MCF 10A (cell line): ENCODE data around the gene DYNLT1. TPM values are rescaled to one million over a fixed set of nuclear protein-coding genes. Genes with fewer than 3 reads are reported as not detected.
A peak's percentile ranks its signal among the peaks of the same experiment; 100 is the strongest.

ENCODE experiments used
- BruUV-seq: library from RNA; stranded (reverse); fragments of 400-500 nt; replicated peaks from 2 replicates; lab custom pipeline; 2021; lab: Mats Ljungman, UMichigan
- CTCF ChIA-PET: fragments of 300-600 bp; sonication (Branson Sonifier 250); formaldehyde crosslinking; extraction: SDS; loops from one replicate; lab custom pipeline; 2021; ENCODE audit warnings: antibody characterized with exemption, inconsistent platforms; lab: Yijun Ruan, JAX
- POLR2A ChIA-PET: fragments of 300-600, 350-650 bp; sonication (Branson Sonifier 250); formaldehyde crosslinking; extraction: SDS; loops from one replicate; lab custom pipeline; 2020; ENCODE audit warnings: antibody characterized with exemption, inconsistent platforms; lab: Yijun Ruan, JAX
- DNase-seq: peaks from one replicate; pipeline ENCODE4 v3.0.0-alpha.2; 2018; ENCODE audit not compliant: unreplicated experiment
- H3K27ac Mint-ChIP-seq: one replicate; pipeline ENCODE4 v1.8.0; 2022; ENCODE audit warnings: mild to moderate bottlenecking, low read depth, mixed read lengths; ENCODE audit not compliant: unreplicated experiment
- H3K27me3 Mint-ChIP-seq: one replicate; pipeline ENCODE4 v1.8.0; 2022; ENCODE audit warnings: mixed read lengths; ENCODE audit not compliant: insufficient read depth, unreplicated experiment
- H3K36me3 Mint-ChIP-seq: one replicate; pipeline ENCODE4 v1.8.0; 2022; ENCODE audit warnings: mild to moderate bottlenecking, moderate library complexity, mixed read lengths; ENCODE audit not compliant: insufficient read depth, unreplicated experiment
- H3K4me1 Mint-ChIP-seq: one replicate; pipeline ENCODE4 v1.8.0; 2022; ENCODE audit warnings: mixed read lengths; ENCODE audit not compliant: insufficient read depth, unreplicated experiment
- H3K4me3 Mint-ChIP-seq: one replicate; pipeline ENCODE4 v1.8.0; 2022; ENCODE audit warnings: mild to moderate bottlenecking, moderate library complexity, mixed read lengths; ENCODE audit not compliant: unreplicated experiment
- H3K9me3 Mint-ChIP-seq: one replicate; pipeline ENCODE4 v1.8.0; 2022; ENCODE audit warnings: mixed read lengths; ENCODE audit not compliant: unreplicated experiment
- CTCF ChIP-seq: fragments of 200-600 bp; IDR thresholded peaks from one replicate; pipeline ENCODE4 v1.8.0; 2022; ENCODE audit warnings: antibody characterized with exemption, mild to moderate bottlenecking; ENCODE audit not compliant: unreplicated experiment
- intact Hi-C: fragments of 100-400 bp; cut with micrococcal nuclease; formaldehyde crosslinking; loops from 2 replicates; pipeline ENCODE4 v1.14.1; 2022
- total RNA-seq: library from RNA; stranded (reverse); gene quantifications from 2 replicates; pipeline ENCODE4 v1.2.3, GENCODE V29; 2022

Gene DYNLT1
- total RNA-seq, 1 experiment from 2014 or later: 122 TPM

GRCh38 chr6:158596861-158597260 lies 47.7 kb downstream of the DYNLT1 start:
- Mint-ChIP-seq H3K4me1 (no peaks in the 10 kb centered on the region), H3K36me3 (peaks cover 63% of the 10 kb centered on the region), H3K4me3 (no peak overlapping the region), H3K27me3 (no peaks in the 10 kb centered on the region), H3K27ac (no peak overlapping the region), H3K9me3 (no peaks in the 10 kb centered on the region)
- TF ChIP-seq CTCF: no peak
- CTCF ChIA-PET: interaction anchor here (0.9 kb wide), 2 partner anchors 9 to 94 kb away, joined by 3 to 5 read pairs; no protein-coding TSS in a partner anchor
- POLR2A ChIA-PET: no interaction called here
- BruUV-seq: no TSS peak
- intact Hi-C loops: no loop called here
- DNase-seq: no peak

- H3K27me3 Mint-ChIP-seq: no peaks in the 10 kb centered on the region
- no TSS peak for BruUV-seq
- CTCF ChIA-PET: interaction anchor here (1.0 kb wide), 2 partner anchors 64 to 381 kb away, joined by 3 read pairs; no protein-coding TSS in a partner anchor
- POLR2A ChIA-PET: interaction anchor here (0.7 to 0.9 kb wide), 3 partner anchors 28 to 364 kb away, joined by 3 to 4 read pairs (median 3); no protein-coding TSS in a partner anchor
- no peaks in the 10 kb centered on the region for H3K4me1 Mint-ChIP-seq
- DNase-seq: no peak
- H3K4me3 Mint-ChIP-seq: no peak overlapping the region
- H3K9me3 Mint-ChIP-seq: no peaks in the 10 kb centered on the region
- H3K36me3 Mint-ChIP-seq: peaks cover 71% of the 10 kb centered on the region
- H3K27ac Mint-ChIP-seq: no peak overlapping the region
- TF ChIP-seq CTCF: peak; percentile 19
- intact Hi-C loops: no loop called here
Measured at GRCh38 chr6:158595223-158595622, 49.3 kb downstream of the DYNLT1 start.

- Mint-ChIP-seq H3K36me3 (peaks cover 72% of the 10 kb centered on the region), H3K9me3 (no peaks in the 10 kb centered on the region), H3K4me3 (no peak overlapping the region), H3K27ac (no peak overlapping the region), H3K4me1 (no peaks in the 10 kb centered on the region), H3K27me3 (no peaks in the 10 kb centered on the region)
- no peak for DNase-seq
- BruUV-seq: no TSS peak
- no peak for TF ChIP-seq CTCF
- CTCF ChIA-PET: interaction anchor here (0.6 to 1.2 kb wide), 3 partner anchors 12 to 397 kb away, joined by 3 read pairs; no protein-coding TSS in a partner anchor
- POLR2A ChIA-PET: no interaction called here
- intact Hi-C loops: no loop called here
Measured at GRCh38 chr6:158593670-158594069, 50.9 kb downstream of the DYNLT1 start.

DNA sequence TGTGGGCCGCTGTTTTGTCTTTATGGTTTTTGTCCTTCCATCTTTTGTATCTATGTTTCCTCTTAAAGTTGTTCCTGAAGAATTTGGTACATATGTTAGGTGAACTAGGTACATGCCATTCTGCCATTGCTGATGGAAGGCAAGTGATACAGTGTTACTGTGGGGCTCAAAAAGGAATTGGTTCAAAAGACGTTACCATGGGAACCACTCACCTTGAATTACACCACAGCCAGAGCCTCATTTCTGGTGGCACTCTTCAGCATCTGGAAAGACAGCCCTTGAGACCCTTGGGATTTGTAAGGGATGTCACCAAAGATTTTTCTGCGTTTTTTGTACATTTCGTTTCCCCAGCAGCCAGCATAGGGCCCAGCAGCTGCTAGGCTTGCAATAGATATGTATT lies 52.7 kb downstream of the DYNLT1 start:
- no peaks in the 10 kb centered on the region for H3K4me1 Mint-ChIP-seq
- no TSS peak for BruUV-seq
- TF ChIP-seq CTCF: no peak
- ChIA-PET CTCF (interaction anchor here (0.6 to 0.9 kb wide), 4 partner anchors 11 to 173 kb away, joined by 3 to 7 read pairs (median 4); no protein-coding TSS in a partner anchor), POLR2A (no interaction called here)
- DNase-seq: no peak
- H3K4me3 Mint-ChIP-seq: no peak overlapping the region
- no peak overlapping the region for H3K27ac Mint-ChIP-seq
- no peaks in the 10 kb centered on the region for H3K9me3 Mint-ChIP-seq
- H3K27me3 Mint-ChIP-seq: no peaks in the 10 kb centered on the region
- intact Hi-C loops: no loop called here
- H3K36me3 Mint-ChIP-seq: peaks cover 76% of the 10 kb centered on the region
